ENCODE results near the gene MYD88.

Gene MYD88

GRCh38 chr3:38138349-38139190, at the start of gene MYD88:
Gene MYD88, plus strand, starts transcription at chr3:38138661. Its CDS starts 40 bp downstream, at chr3:38138701.
- DNase-seq, result peak; percentile 84

- no peak for DNase-seq
Observed at GRCh38 chr3:38089163-38089562, 49.3 kb upstream of the MYD88 start.

- no peak for DNase-seq
Observed at GRCh38 chr3:38090453-38090852, 48.0 kb upstream of the MYD88 start.

GRCh38 chr3:38094999-38095398, 43.5 kb upstream of the MYD88 start:
- no peak for DNase-seq

- no peak for DNase-seq
Observed at GRCh38 chr3:38095669-38096483, 42.6 kb upstream of the MYD88 start.

- DNase-seq, result no peak
Observed at GRCh38 chr3:38097446-38098375, 40.8 kb upstream of the MYD88 start.

- DNase-seq, result no peak
Observed at GRCh38 chr3:38098376-38098723, 40.1 kb upstream of the MYD88 start.

GRCh38 chr3:38099518-38099917, 38.9 kb upstream of the MYD88 start:
- DNase-seq, result no peak

- DNase-seq, result no peak
Observed at GRCh38 chr3:38100498-38100897, 38.0 kb upstream of the MYD88 start.

- DNase-seq, result no peak
Observed at GRCh38 chr3:38101811-38102443, 36.5 kb upstream of the MYD88 start.

- DNase-seq, result no peak
Observed at GRCh38 chr3:38102444-38102814, 36.0 kb upstream of the MYD88 start.

- DNase-seq, result no peak
Observed at GRCh38 chr3:38105525-38105924, 32.9 kb upstream of the MYD88 start.

- DNase-seq, result no peak
Observed at GRCh38 chr3:38107911-38108648, 30.4 kb upstream of the MYD88 start.

- DNase-seq, result no peak
Observed at GRCh38 chr3:38108649-38109579, 29.5 kb upstream of the MYD88 start.

GRCh38 chr3:38109580-38110313, 28.7 kb upstream of the MYD88 start:
- DNase-seq, result no peak

- no peak for DNase-seq
Observed at GRCh38 chr3:38110314-38111050, 28.0 kb upstream of the MYD88 start.

GRCh38 chr3:38111201-38111600, 27.3 kb upstream of the MYD88 start:
- no peak for DNase-seq

GRCh38 chr3:38111696-38112377, 26.6 kb upstream of the MYD88 start:
- no peak for DNase-seq

- no peak for DNase-seq
Observed at GRCh38 chr3:38112378-38112761, 26.1 kb upstream of the MYD88 start.
